Hepatocyte (in vitro differentiated cells): ENCODE results near the gene CTBP2.

ENCODE experiments used
- EZH2 ChIP-seq: fragments of 200-600 bp; sonication (generic); IDR thresholded peaks from 2 replicates; pipeline ENCODE4 v1.6.1; 2016; ENCODE audit warnings: antibody characterized with exemption, mild to moderate bottlenecking, borderline replicate concordance
- EZH2phosphoT487 ChIP-seq: fragments of 200-600 bp; sonication (generic); IDR thresholded peaks from one replicate; pipeline ENCODE4 v1.6.1; 2018; ENCODE audit warnings: antibody characterized with exemption, mild to moderate bottlenecking, low read depth, moderate library complexity; ENCODE audit not compliant: unreplicated experiment, severe bottlenecking
- TF ChIP-seq, protein P1 (sequence below): fragments of 200-600 bp; sonication (generic); IDR thresholded peaks from 2 replicates; pipeline ENCODE4 v1.5.1; 2016; ENCODE audit warnings: antibody characterized with exemption, mild to moderate bottlenecking; ENCODE audit not compliant: poor library complexity

DNA sequence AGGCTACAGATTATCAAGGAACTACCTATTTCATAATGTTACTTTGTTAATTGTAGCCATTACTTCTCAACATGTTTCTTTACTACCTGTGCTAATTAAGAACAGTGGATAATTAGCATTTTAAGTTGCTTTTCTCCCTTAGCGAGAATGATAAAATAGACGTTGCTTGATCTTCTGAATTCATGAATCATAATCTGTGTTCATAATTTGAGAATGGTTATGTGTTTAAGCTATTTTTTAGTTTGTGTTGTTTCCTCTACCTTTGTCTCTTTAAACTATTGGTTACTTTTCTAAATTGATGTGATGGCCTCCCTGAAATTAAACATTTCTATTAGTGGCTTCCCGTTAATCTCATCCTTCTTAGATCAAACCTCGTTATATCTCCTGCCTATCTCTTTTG is 218.5 kb downstream of the CTBP2 start, which contains the start of gene ZRANB1:
- TF ChIP-seq, protein P1, sequence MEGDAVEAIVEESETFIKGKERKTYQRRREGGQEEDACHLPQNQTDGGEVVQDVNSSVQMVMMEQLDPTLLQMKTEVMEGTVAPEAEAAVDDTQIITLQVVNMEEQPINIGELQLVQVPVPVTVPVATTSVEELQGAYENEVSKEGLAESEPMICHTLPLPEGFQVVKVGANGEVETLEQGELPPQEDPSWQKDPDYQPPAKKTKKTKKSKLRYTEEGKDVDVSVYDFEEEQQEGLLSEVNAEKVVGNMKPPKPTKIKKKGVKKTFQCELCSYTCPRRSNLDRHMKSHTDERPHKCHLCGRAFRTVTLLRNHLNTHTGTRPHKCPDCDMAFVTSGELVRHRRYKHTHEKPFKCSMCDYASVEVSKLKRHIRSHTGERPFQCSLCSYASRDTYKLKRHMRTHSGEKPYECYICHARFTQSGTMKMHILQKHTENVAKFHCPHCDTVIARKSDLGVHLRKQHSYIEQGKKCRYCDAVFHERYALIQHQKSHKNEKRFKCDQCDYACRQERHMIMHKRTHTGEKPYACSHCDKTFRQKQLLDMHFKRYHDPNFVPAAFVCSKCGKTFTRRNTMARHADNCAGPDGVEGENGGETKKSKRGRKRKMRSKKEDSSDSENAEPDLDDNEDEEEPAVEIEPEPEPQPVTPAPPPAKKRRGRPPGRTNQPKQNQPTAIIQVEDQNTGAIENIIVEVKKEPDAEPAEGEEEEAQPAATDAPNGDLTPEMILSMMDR, result no peak
- no peak for TF ChIP-seq EZH2
- TF ChIP-seq EZH2phosphoT487, result no peak
